CD14-positive monocyte (primary cell): ENCODE measurements around the gene TRAPPC12. TPM values are rescaled to one million over a fixed set of nuclear protein-coding genes. Genes with fewer than 3 reads are reported as not detected.

Experiments used
- DNase-seq, 3 donors: peaks; one replicate each; pipeline ENCODE4 v3.0.0-alpha.2; 2011 to 2022
- H2AFZ ChIP-seq: 2 replicates; pipeline ENCODE4 v1.6.0; 2012; ENCODE audit warnings: mild to moderate bottlenecking, low read depth, low read length, inconsistent platforms; ENCODE audit not compliant: insufficient read depth, poor library complexity, severe bottlenecking
- H3K27ac ChIP-seq, 2 donors: 1 replicate in 1 of 2; 2 replicates in 1 of 2; pipeline ENCODE4 v1.5.1; 2012 to 2013; ENCODE audit warnings: low read length in 2 of 2, control low read depth in 1 of 2, inconsistent platforms in 1 of 2, low read depth in 1 of 2, mild to moderate bottlenecking in 1 of 2
- H3K27me3 ChIP-seq, 2 donors: one replicate each; pipeline versions ENCODE4 v1.6.0 to v1.6.1; 2011 to 2013; ENCODE audit warnings: low read length in 2 of 2; ENCODE audit not compliant: control insufficient read depth in 2 of 2, insufficient read depth in 2 of 2
- H3K36me3 ChIP-seq, 2 donors: replicated peaks in 1 of 2; 1 replicate in 1 of 2; 2 replicates in 1 of 2; pipeline versions ENCODE4 v1.5.1 to v1.6.1; 2012 to 2013; ENCODE audit warnings: low read length in 2 of 2, control low read depth in 1 of 2, inconsistent platforms in 1 of 2, mild to moderate bottlenecking in 1 of 2; ENCODE audit not compliant: insufficient read depth in 2 of 2, control insufficient read depth in 1 of 2
- H3K4me1 ChIP-seq, 2 donors: 1 replicate in 1 of 2; 2 replicates in 1 of 2; pipeline versions ENCODE4 v1.5.1 to v1.6.1; 2012 to 2013; ENCODE audit warnings: low read length in 2 of 2, control low read depth in 1 of 2, inconsistent platforms in 1 of 2, mild to moderate bottlenecking in 1 of 2, moderate library complexity in 1 of 2; ENCODE audit not compliant: insufficient read depth in 2 of 2, control insufficient read depth in 1 of 2
- H3K4me2 ChIP-seq: replicated peaks from 2 replicates; pipeline ENCODE3; 2012; ENCODE audit warnings: low read length, moderate library complexity, mild to moderate bottlenecking; ENCODE audit not compliant: poor library complexity, severe bottlenecking; ENCODE audit errors: extremely low read depth
- H3K4me3 ChIP-seq, 3 experiments: fragments of 200-600 bp in 1 of 3; sonication (generic) in 1 of 3; replicated peaks in 1 of 3; 1 replicate in 2 of 3; 2 replicates in 1 of 3; pipeline ENCODE4 v1.5.1; 2011 to 2013; ENCODE audit warnings: low read length in 3 of 3, mild to moderate bottlenecking in 3 of 3, control low read depth in 2 of 3, low read depth in 2 of 3, inconsistent platforms in 1 of 3, moderate library complexity in 1 of 3
- H3K79me2 ChIP-seq: 2 replicates; pipeline ENCODE4 v1.6.0; 2012; ENCODE audit warnings: mild to moderate bottlenecking, control low read depth, inconsistent platforms, low read length, moderate library complexity; ENCODE audit not compliant: insufficient read depth
- H3K9ac ChIP-seq: 2 replicates; pipeline ENCODE4 v1.6.0; 2017; ENCODE audit warnings: low read length, mild to moderate bottlenecking; ENCODE audit not compliant: insufficient read depth, poor library complexity, severe bottlenecking
- H3K9me3 ChIP-seq, 2 donors: replicated peaks in 1 of 2; 1 replicate in 1 of 2; 2 replicates in 1 of 2; pipeline versions ENCODE4 v1.5.1 to v1.6.1; 2012 to 2013; ENCODE audit warnings: low read length in 2 of 2, control low read depth in 1 of 2; ENCODE audit not compliant: control insufficient read depth in 1 of 2, insufficient read depth in 1 of 2
- H4K20me1 ChIP-seq: 2 replicates; pipeline ENCODE4 v1.6.0; 2012; ENCODE audit warnings: mild to moderate bottlenecking, low read length, control low read depth, moderate library complexity; ENCODE audit not compliant: insufficient read depth
- H3K27ac Mint-ChIP-seq, 7 donors: one replicate each; pipeline ENCODE4 v1.8.0; 2020; ENCODE audit warnings: mild to moderate bottlenecking in 7 of 7, mixed read lengths in 7 of 7, moderate library complexity in 6 of 7, inconsistent platforms in 2 of 7
- H3K27me3 Mint-ChIP-seq, 3 donors: one replicate each; pipeline ENCODE4 v1.8.0; 2021 to 2022; ENCODE audit warnings: low read depth in 3 of 3, mild to moderate bottlenecking in 3 of 3, mixed read lengths in 3 of 3, moderate library complexity in 3 of 3, inconsistent platforms in 1 of 3
- H3K36me3 Mint-ChIP-seq, 2 donors: one replicate each; pipeline ENCODE4 v1.8.0; 2020; ENCODE audit warnings: mixed read lengths in 2 of 2, inconsistent platforms in 1 of 2, mild to moderate bottlenecking in 1 of 2
- H3K4me1 Mint-ChIP-seq: one replicate; pipeline ENCODE4 v1.8.0; 2020; ENCODE audit warnings: mild to moderate bottlenecking, mixed read lengths
- H3K4me3 Mint-ChIP-seq, 2 donors: one replicate each; pipeline ENCODE4 v1.8.0; 2020; ENCODE audit warnings: mild to moderate bottlenecking in 2 of 2, mixed read lengths in 2 of 2, moderate library complexity in 1 of 2
- H3K9me3 Mint-ChIP-seq, 7 donors: one replicate each; pipeline ENCODE4 v1.8.0; 2020 to 2022; ENCODE audit warnings: mixed read lengths in 7 of 7, mild to moderate bottlenecking in 6 of 7, moderate library complexity in 6 of 7, inconsistent platforms in 2 of 7
- WGBS: methylation state at CpG from one replicate; pipeline ENCODE4 v1.1.5; 2013; ENCODE audit warnings: missing lambda C conversion rate; ENCODE audit not compliant: insufficient coverage; 5-methylcytosine and 5-hydroxymethylcytosine counted together
- intact Hi-C, 2 donors: fragments of 100-400 bp; cut with micrococcal nuclease; formaldehyde crosslinking; loops; one replicate each; pipeline versions ENCODE4 v1.15.0 to v1.15.1; 2023
- polyA plus RNA-seq, 3 donors: library from polyadenylated mRNA; depleted of rRNA in 1 of 3; unstranded in 2 of 3; stranded (reverse) in 1 of 3; fragments of 300-500 nt in 2 of 3; fragments of >200 nt in 1 of 3; fragmentation: Illumina TruSeq in 2 of 3; gene quantifications; 1 replicate in 2 of 3; 2 replicates in 1 of 3; pipeline ENCODE4 v1.2.3, GENCODE V29; 2012 to 2021
- TF ChIP-seq, protein P1 (sequence below): fragments of 200-600 bp; IDR thresholded peaks from one replicate; pipeline ENCODE4 v1.8.0; 2022; ENCODE audit warnings: antibody characterized with exemption, mild to moderate bottlenecking

TRAPPC12 gene
- polyA plus RNA-seq, 3 donors = 26.6 to 72.1 (median 44.7) TPM

DNA sequence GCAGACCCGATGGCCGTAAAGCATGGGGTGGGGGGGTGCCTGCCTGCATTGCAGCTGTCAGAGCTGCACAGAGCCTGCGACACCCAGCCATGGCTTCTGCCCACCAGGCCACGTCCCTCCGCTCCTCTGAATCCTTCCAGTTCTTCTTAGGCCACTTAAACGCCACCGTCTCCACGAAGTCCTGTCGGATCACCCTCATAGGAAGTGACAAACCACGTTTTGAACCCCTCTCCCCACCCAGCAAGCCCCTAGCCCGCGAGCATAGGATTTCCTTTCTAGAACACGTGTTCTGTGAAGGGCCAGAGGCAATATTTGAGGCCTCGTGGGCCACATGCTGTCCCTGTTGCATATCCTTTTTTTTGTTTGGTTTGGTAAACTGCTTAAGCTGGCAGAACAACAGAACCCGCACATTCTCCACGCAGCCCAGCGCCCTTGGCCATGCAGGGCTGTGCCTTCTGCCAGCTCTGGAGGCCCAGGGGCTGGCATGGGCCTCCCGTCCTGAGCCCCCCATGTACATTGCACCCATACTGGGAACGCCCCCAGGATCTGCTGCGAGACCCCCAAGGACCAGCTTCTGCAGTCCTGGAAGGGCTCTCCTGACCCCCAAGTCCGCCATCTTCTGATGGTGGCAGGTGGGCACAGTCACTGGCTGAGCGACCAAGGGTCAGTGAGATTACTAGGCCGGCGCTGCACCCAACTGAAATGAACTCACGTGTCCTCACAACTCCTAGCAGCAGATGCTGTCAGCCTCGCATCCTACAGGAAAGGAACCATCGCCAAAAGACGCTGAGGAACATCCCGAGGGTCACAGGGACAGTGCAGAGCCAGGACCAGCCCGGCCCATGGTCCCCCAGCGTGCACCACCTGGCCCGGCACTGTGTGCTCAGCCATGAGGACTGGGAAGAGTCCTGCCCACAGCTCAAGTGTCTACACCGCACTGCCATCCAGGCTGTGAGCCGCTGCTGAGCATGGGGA is 104.8 kb downstream of the TRAPPC12 start:
- Histone ChIP-seq H4K20me1 (no peaks in the 10 kb centered on the region), H3K79me2 (no peaks in the 10 kb centered on the region), H3K36me3 (peaks cover 25 to 35% of the 10 kb centered on the region in 2 donors), H3K4me2 (no peak overlapping the region), H3K9ac (no peak overlapping the region), H2AFZ (no peak overlapping the region), H3K27ac (no peak overlapping the region), H3K4me3 (no peak overlapping the region), H3K27me3 (no peaks in the 10 kb centered on the region), H3K9me3 (peaks cover 0 to 23% of the 10 kb centered on the region in 2 donors), H3K4me1 (no peaks in the 10 kb centered on the region)
- H3K27me3 Mint-ChIP-seq = peaks cover 0 to 4% (median 3%) of the 10 kb centered on the region in 3 donors
- peak overlapping the region in 1 of 7 donors; percentile 3 for H3K27ac Mint-ChIP-seq
- no peak for DNase-seq
- peaks cover 24 to 52% of the 10 kb centered on the region in 2 donors for H3K36me3 Mint-ChIP-seq
- TF ChIP-seq, protein P1, sequence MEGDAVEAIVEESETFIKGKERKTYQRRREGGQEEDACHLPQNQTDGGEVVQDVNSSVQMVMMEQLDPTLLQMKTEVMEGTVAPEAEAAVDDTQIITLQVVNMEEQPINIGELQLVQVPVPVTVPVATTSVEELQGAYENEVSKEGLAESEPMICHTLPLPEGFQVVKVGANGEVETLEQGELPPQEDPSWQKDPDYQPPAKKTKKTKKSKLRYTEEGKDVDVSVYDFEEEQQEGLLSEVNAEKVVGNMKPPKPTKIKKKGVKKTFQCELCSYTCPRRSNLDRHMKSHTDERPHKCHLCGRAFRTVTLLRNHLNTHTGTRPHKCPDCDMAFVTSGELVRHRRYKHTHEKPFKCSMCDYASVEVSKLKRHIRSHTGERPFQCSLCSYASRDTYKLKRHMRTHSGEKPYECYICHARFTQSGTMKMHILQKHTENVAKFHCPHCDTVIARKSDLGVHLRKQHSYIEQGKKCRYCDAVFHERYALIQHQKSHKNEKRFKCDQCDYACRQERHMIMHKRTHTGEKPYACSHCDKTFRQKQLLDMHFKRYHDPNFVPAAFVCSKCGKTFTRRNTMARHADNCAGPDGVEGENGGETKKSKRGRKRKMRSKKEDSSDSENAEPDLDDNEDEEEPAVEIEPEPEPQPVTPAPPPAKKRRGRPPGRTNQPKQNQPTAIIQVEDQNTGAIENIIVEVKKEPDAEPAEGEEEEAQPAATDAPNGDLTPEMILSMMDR = no peak
- H3K4me1 Mint-ChIP-seq = peaks cover 8% of the 10 kb centered on the region
- intact Hi-C loops = no loop called here
- no peak overlapping the region for H3K4me3 Mint-ChIP-seq
- H3K9me3 Mint-ChIP-seq = peaks cover 6 to 16% (median 11%) of the 10 kb centered on the region in 7 donors
- WGBS = 94% methylated on average over 30 of the region's 34 CpGs

DNA sequence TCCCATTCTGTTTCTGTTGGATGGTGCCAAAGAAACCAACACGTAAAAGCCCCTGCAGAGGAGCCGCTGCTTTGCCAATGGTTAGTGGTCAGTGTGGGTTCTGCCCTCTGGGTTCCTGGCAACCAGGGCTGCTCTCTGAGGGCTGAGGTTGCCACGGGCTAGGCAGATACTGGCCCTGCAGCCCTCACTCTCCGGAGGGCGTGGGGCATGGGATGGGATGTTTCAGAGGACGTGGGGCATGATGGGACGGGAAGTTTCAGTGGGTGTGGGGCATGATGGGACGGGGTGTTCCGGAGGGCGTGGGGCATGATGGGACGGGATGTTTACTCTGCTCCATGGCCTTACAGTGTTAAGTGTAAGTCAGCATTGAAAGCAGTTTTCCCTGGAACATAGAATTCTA is 105.7 kb downstream of the TRAPPC12 start:
- Mint-ChIP-seq H3K27me3 (peaks cover 0 to 4% (median 0%) of the 10 kb centered on the region in 3 donors), H3K36me3 (peaks cover 15 to 45% of the 10 kb centered on the region in 2 donors), H3K27ac (no peak overlapping the region), H3K4me1 (peaks cover 6% of the 10 kb centered on the region), H3K9me3 (peaks cover 6 to 16% (median 11%) of the 10 kb centered on the region in 7 donors), H3K4me3 (no peak overlapping the region)
- H3K27ac ChIP-seq = no peak overlapping the region
- H4K20me1 ChIP-seq = no peaks in the 10 kb centered on the region
- DNase-seq = no peak
- H3K4me3 ChIP-seq = no peak overlapping the region
- no peak overlapping the region for H3K4me2 ChIP-seq
- H2AFZ ChIP-seq = no peak overlapping the region
- no peak overlapping the region for H3K9ac ChIP-seq
- TF ChIP-seq, protein P1 = no peak
- peaks cover 16 to 26% of the 10 kb centered on the region in 2 donors for H3K36me3 ChIP-seq
- no peaks in the 10 kb centered on the region for H3K27me3 ChIP-seq
- no peaks in the 10 kb centered on the region for H3K79me2 ChIP-seq
- H3K4me1 ChIP-seq = no peaks in the 10 kb centered on the region
- WGBS = 98% methylated on average over 11 of the region's 11 CpGs
- H3K9me3 ChIP-seq = peaks cover 0 to 23% of the 10 kb centered on the region in 2 donors
- intact Hi-C loops = no loop called here
